Activated naive CD4-positive, alpha-beta T cell treated with Interleukin-2 at 50 U/mL for 16 hours (primary cell): Measurements from ENCODE around the gene NRF1.

Source experiments
- DNase-seq: peaks from one replicate; pipeline ENCODE4 v3.0.0-alpha.2; 2020

The NRF1 gene

DNA sequence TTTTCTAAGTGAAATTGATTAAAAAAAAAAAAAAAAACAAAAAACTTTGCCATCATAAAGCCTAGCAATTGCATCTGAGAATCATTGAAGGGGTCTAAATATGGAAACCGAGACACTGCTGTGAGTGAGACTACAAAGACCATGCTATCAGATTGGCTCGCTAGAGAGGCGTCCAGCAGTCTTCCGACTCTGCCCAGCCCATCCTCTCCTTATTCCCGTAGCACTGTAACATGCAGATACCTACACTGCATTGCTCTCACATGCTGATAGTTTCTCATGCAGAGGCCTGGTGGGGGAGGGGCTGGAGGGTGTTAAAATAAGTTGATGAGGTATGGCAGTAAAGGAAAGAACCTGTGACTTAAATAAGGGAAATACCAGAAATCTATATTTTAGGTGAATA lies 130.7 kb downstream of the NRF1 start:
- no peak for DNase-seq

DNA sequence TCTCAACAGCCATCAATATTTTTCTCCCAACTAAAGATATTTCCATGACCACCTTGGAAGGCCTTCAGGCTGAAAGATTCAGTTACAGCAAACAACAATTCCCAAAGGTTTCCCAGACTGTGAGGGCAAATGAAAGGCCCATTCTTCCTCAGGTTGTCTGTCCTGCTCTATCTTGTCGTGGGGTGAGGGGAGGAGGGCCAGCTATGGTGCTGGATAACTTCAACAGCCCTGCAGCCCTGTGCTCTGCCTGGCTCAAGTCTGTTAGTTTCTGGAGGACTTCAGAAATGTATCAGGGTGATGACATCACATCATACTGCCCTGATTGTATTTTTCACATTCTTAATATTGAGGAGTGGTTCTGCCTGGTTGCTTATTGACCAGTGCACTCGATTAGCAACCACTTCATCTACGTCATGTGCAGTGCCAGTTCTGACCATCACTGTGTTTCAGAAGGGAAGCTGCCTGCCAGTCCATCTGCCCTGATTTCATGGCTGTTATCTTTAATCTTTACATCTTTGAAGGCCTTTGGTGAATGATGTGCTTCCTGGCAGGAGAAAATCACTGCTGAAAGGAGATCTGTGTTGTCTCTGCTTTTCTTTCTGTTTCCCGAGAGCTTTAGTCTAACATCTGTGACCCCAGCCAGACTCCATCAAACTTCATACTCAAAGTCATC lies 135.5 kb downstream of the NRF1 start:
- no peak for DNase-seq

DNA sequence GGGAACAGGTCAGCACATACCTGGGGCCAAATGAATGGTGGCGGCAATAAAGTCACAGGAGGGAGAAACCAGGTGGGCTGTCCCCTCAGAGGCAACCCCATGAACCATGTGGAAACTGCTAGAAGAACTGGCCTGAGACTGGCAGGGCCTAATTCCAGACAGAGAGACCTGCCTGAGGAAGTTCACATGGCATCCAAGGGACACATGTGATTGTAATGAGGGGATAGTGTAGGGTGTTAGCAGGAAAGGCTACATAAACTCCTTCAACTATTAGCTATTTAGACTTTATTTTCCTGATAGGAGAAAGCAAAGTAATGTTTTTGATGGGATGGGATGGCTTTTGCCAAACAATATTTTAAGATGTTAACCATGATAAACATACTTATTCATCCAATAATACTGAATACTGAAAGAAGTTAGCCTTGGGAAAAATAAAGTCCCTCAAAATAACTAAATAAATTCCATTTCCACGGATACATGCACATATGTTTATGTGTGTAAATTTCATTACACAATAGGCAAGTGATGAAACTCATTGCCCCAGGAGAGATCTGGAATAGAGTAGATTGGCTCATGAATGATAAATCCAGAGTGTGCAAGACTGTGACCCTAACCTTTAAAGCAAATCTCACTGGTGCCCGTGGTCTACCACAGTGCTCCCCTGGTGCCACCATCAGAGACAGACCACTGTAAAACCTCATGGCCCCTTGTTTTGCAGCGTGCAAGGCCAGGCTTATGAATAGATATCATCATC lies 137.0 kb downstream of the NRF1 start:
- no peak for DNase-seq

DNA sequence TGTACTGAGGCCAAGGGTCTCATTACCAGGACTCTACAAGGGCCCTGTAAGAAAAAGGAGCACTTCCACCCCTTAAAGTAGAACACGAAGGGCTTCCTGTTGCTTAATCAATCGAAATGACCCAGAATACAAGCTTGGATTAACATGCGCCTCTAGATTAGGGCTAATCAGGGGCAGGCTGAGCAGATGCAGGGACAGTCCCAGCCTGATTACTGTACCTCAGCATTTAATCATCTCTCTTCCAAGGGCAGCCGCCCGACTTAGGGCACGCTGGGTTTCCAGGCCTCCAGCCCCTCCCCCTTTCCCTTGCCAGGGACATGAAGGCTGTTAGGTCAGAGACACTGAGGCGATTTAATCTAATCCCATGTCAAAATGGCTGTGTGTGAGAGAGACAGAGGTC lies 138.6 kb downstream of the NRF1 start:
- DNase-seq, result no peak

DNA sequence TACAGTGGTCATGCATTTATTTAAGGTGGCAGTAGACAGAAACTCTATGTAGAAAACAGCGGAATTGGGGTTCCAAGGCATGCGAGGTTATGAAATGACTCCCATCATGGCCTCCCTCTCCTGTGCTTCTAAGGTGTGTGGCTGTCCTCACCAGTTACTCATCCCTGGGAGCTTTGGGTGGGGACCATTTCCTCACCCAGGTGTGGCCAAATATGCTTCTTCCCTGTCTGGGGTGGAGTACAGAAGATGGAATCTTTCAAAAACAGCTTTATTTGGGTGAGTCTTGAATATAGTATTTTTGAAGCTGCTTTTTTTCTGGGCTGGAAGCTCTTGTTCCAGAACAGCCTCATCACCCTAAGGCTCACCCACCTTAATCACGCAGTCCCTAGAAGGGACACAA lies 139.0 kb downstream of the NRF1 start:
- DNase-seq, result no peak

DNA sequence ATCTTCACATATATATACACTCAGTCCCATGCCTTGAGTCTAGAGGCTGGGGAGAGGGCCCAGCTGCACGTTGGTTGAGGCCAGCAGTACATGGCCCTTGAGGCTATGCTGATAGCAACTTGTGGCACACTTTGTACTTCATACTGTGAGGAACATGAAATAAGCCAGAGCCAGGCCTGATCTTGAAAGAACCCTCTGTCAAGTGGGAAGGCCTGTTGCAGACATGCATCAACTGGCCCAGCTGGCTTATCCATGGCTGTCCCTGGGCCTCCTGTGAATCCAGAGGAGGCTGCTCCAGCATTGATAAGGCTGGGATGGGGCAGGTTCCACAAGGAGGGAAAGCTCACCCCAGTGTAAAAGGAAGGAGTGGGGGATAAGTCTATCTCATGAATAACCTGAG lies 140.4 kb downstream of the NRF1 start:
- no peak for DNase-seq

DNA sequence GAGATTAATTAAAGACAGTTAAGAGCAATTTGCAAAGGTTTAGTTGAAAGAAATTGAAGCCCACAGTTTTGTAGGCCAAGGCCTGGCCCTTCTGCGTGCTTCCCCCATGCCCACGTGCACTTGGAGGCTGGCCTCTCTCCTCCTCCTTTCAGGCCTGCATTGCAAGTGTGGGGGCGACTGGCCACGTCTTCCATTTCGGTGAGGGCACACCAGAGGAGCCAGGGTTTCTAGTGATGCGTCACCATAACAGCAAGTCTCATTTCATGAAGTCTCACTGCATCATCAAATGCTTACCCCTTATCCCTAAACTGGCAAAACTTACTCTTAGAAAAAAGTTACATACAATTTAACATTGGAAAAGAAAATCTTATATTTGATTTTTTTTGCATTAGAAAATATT lies 141.2 kb downstream of the NRF1 start:
- DNase-seq, result no peak

DNA sequence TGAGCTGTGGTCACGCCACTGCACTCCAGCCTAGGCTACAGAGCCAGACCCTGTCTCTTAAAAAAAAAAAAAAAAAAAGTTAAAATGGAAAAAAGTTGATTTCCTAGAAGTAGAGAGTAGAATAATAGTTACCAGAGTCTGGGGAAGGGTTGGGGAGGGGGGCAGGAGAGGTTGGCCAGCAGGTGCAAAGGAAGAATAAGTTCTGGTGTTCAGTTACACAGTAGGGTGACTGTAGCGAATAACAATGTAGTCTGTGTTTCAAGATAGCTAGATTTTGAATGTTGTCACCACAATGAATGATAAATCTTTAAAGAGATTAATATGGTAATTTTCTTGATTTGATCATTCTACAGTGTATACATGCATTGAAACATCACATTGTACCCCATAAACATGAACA lies 142.9 kb downstream of the NRF1 start:
- DNase-seq, result no peak

DNA sequence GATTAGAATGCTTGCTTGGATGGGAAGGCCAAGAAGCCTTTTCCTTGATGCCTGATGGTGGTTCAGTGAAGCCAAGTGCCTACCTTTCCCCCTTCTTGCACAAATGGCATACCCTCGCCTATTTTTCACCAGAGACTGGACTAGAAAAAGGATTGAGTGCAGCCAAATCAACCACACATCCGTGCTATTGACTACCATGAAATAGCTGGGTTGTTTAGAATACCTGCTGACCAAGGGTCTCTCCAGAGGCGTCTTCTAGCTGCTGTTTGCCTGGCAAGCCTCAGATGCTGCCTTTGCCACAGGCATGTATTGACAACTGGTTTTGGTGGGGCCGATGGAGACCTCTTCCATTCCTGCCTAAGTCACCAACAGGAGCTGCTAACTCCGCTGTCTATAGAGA lies 146.5 kb downstream of the NRF1 start:
- DNase-seq, result no peak

DNA sequence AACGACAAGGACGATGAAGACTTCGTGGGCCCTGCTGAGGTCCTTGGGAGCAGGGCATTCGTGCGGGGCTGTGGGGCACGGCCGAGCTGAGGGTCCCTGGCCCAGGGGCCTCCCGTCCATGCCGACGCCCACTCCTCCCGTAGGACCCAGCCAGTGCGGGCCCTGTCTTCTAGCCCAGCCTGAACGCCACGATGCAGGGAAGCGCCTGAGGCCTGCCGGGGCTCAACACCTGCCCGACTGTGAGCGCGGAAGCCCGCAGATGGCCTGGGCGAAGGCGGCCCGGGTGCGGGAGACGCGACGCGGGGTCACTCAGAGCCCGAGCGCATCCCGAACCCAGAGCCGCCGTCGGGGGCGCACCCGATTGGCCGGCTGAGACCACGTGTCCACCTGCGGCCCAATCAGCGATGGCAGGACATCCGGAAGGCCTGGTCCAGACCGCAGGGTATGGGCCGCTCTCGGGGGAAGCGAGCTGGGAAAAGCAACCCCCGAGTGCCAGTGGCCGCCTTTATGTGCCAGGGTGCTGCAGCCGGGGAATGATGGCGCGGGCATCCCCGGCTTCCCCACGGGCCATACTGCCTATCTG lies 151.0 kb downstream of the NRF1 start:
- DNase-seq, result no peak

DNA sequence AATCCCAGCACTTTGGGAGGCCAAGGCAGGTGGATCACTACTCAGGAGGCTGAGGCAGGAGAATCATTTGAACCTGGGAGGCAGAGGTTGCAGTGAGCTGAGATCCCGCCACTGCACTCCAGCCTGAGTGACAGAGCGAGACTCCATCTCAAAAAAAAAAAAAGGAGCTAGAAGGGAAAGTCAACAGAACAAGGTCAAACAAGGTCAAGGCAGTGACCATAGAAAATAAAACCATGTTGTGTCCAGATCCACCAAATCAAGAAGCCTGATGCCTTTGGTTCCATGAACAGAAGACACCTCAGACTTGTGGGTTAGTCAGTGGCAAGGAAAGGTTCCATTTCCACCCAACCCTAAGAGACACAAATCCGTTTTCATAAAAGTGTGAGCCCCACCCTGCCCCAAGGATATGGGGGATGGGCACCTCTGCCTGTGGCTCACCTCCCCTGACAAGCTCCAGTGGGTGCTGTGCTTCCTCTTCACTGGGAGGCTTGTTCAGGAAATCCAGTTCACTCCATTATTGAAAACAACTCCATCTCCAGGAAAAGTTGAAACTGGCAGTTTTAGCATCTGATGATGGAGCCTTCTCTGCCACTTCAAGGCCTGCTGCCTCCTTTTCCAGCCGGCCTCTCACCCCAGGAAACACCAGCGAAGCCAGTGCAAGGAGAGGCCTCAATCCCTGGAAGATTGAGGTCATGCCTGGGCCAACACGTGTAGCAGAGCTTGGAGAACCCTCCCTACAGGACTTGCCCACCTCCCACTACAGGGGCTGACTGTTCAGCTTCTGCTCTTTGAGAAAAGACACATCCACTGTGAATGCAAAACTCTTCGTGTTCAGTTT lies 152.9 kb downstream of the NRF1 start:
- DNase-seq, result no peak

DNA sequence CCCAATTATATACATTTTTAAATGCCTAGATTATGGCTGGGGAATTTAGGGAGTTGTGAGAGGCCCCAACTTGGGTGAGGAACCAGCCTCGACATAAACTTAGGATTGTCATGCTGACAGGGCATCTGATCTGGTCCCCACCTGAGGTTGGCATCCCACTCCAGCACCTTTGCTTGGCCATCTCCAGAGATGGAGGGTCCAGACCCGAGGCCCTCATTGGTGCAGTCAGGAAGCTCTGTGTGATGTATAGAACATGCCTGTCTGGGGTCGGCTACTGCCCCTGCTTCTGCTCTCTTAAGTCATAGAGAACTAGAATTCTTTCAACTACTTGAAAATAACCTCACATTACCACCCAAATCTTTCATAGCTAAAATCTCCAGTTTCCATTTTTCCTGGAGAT lies 153.8 kb downstream of the NRF1 start:
- DNase-seq, result no peak

DNA sequence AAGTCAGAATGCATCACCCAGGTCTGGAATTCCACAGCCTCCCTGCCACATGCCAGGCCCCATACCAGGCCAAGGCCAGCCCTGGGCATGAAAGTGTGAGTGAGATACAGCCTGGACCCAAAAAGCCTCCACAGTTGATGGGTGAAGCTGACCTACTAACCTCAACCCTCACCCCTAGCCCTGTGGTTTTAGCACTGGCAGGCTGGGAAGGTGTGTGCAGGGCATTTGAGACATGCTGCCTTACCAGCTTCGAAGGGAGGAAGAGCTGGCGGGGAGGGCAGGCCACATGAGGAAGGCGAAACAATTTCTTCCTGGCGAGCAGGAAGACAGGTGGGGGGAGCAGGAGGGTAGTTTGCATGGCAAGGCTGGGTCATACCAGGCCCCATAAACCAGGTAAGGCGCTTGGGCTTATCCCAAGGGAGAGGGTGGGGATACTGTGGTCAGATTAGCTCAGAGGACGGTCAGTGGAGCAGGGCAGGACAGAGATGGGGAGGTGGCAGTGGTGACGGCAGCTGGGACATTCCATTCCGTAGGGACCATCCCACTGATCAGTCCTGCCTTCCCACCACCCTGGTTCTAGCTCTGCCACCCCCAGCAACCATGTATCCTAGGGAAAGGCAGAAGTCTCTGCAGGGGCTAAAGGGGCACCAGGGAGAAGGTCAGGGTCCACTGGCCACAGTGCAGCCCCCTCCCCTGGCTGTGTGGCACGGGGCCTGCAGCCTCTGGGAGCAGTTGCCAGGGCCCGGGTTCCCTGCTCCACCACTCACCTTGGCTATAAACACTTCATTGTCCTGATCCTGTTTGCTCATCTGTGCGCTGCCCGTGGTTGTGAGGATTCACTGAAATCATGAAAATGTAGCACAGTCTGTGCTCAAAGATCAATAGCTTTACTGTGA lies 155.8 kb downstream of the NRF1 start:
- no peak for DNase-seq

DNA sequence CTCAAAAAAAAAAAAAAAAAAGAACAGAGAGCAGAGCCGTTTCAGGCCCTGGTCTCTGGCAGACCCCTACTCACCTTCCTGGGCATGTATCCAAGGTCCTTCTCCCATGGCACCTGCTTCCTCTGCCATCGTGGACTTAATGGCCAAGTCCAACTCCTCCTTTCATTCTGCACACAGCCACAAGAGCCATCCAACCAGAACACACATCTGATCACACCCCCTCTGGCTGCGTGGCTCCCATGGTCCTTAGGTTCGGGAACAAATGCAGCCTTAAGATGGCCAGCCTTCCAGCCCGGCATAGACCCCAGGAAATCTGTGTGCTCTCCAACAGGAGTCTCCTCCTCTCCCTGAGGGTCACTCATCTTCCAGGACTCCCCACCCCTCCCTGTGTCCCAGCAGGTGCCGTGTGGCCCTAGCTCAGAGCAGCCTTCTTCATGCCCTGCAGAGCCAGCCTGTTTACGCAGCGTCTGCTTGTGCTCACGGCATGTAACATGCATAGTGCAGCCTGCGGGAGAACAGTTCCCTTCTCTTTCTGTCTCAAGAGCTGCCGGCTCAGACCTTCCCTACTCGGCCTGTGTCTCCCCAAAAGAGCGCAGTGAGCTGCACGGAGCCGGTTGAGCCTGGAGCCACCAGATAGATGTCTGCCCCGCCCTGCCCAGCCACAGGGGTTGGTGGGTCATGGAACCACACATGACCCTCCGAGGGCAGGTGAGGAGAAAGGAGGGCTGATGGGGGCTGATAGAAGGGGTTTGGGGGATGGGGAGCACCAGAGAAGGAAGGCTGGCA lies 157.3 kb downstream of the NRF1 start:
- DNase-seq, result no peak

DNA sequence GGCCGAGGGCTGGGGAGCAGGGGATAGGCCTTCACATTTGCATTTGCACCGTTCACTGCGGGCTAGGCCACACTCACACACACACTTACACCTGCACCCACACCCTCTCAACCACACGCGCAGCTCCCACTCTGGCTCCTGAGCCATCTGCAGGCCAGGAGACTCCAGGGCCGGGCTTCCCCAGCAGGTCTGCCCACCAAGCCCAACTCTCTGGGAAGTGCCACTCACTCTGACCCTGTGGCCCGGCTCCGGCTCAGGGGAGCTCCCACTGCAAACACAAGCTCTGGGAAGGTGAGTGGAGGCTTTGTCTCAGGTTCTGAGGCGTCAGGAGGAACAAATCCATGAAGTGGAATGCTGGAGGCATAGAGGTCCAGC lies 157.9 kb downstream of the NRF1 start:
- DNase-seq, result no peak

DNA sequence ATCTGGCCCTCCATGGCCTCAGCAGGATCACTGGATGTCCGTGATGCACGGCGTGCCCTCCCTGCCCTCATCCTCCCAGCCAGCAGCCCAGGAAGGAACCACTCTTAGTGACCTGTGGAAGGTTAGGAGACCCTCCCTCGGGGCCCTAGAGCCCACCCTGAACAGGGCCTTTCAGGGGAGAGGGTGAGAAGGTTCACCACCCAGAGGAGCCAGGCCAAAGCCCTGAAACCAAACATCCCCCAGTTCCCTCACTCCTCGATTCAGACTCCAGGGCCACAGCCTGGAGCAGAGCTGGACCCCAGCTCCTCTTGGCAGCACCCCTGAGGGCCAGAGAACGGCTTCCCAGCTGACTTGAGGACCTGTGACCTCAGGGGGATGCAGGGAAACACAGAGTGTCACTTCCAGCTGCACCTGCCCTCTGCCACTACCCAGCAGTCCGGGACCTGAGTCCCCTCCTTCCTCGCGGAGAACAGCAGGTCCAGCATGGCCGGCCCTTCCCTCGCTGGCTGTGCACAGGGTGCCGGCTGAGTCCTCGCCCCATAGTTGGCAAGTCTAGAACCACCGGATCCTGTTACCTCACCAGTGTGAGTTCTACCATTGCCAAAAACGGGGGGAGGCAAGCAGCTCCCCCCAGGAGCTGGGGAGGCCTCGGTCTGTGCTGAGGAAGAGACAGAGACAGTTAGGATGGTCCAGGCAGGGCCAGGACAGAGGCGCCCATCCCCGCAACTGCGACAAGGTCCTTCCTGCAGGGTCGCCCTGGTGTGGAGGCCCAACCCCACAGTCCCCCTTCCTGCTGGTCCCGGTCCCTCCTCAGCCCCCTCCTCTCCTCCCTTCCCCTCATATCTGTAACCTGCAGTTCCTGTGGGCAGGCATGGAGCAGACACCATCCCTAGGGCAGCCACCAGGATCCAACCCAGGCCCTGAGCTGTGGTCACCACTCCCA lies 158.6 kb downstream of the NRF1 start:
- DNase-seq, result no peak

DNA sequence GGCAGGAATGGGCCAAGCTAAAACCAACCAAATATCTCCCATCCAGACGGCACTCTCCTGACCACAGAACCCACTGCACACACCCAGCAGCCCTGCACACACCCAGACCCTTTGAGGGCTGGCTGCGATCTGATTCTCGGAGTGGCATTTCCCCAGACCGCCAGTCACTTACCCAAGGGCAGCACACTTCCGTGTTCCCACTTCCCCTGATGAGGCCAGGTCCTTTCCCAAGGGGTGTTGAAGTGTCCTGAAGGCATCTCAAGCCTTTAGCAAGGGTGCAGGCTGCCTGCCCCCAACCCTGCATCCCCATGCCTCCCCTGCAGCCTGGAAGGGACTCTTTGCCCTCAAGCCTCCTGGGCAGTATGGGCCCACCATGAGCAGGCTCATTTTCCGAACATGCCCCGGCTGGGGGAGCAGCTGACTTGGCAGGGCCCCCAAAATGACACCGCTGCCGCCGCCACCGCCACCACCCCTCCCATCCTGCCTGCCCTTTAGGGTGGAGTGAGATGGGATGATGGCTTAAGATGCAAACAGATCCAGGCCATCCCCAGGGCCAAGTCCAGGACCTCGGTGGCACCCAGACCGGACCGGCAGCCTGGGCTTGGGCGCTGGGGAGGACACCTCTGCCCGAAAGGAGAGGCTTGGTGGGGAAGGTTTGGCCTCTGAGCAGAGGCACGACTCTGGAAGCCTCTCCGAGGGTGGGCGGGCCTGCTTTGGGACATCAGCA lies 159.8 kb downstream of the NRF1 start:
- no peak for DNase-seq

DNA sequence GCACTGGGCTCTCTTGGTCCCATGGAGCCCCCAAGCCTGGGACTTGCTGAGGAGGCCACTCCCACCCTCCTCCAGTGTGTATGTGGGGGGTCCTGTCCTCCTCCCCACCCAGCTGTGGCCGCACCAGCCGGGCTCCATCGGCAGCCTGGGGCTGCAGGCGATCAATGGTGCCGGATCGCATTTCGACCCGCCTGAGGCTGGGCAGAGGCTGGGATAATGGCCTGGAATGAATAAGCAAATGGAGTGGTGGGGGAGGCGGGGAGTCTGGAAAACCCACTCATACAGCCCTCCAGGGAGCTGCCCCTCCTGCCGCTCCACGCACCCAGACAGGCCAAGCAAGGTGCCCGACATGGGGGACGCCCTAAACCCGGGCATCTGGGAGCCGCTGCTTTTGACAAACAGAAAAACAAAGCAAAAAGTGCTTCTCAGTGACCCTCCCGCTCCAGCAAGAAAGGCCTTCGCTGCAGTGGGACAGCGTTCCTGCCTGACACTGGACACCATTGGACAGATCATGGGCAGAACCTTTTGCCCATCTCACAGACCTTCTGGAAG lies 160.5 kb downstream of the NRF1 start:
- no peak for DNase-seq

DNA sequence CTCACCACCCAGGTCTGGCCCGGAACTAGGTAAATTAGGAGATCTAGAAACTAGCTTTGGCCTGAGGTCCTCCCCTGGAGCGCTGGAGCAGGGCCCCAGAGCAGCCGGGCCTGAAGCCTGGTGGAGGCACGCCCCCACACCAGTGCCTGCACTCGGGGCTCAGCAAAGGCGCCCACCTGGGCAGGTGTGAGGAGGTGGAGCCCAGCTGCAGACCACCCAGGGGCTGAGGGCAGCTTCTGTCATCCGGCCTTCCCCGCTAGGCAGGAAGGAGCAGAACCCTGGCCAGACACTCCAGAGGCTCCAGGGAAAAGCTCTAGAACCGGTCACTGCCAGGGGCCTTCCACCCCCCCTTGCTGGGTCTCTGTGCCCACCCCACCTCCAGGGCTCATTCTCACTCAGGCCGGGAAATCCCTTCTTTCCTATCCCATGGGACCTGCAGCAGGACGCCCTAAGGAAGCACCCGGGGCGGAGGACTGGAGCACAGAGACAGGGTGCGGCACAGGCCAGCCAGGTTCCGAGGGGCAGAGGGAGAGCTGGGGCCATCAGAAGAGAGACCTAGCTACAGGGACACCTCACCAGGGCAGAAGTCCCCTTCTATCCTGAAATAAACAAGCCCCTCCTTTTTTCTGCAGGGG lies 161.2 kb downstream of the NRF1 start:
- no peak for DNase-seq
